ENCODE results near the gene NHLRC3. TPM values are rescaled to one million over a fixed set of nuclear protein-coding genes. Genes with fewer than 3 reads are reported as not detected.

Gene NHLRC3
- polyA plus RNA-seq, 3 donors from 2014 or later: 4.7 to 10.5 (median 9.5) TPM

GRCh38 chr13:39032150-39032549, 6.1 kb upstream of the NHLRC3 start:
- Mint-ChIP-seq H3K9me3 (no peaks in the 10 kb centered on the region), H3K27me3 (ENCODE audit: low read depth in 3 of 3) (peaks cover 0 to 6% (median 0%) of the 10 kb centered on the region in 3 donors), H3K4me1 (peaks cover 43 to 57% of the 10 kb centered on the region in 2 donors), H3K36me3 (peaks cover 5 to 10% (median 5%) of the 10 kb centered on the region in 3 donors), H3K4me3 (no peak overlapping the region), H3K27ac (peak overlapping the region in 1 of 6 donors; percentile 40)
- no peak for DNase-seq

DNA sequence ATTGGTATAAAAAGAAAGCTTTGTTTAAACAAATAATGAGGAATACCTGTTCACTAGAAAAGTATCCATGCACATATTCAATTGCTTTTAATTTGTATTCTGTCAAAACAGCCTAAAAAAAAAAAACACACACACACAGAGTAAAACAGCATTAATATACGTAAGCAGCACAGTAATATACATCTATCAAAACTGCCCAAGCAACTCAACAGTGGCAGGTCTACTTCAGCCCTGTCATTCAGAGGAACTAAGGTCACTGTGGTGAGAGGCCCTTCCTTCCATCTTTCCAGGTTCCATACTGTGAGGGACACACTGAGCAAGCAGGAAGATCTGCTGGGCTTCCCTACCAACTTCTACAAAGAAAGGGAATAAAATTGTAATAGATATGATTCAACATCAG, 4.2 kb upstream of the NHLRC3 start:
- Mint-ChIP-seq H3K4me1 (peaks cover 53 to 69% of the 10 kb centered on the region in 2 donors), H3K4me3 (peak overlapping the region in 3 of 5 donors; percentile 12 to 28 (median 18)), H3K27ac (peak overlapping the region in 1 of 6 donors; percentile 97), H3K36me3 (no peaks in the 10 kb centered on the region), H3K27me3 (ENCODE audit: low read depth in 3 of 3) (peaks cover 4 to 15% (median 11%) of the 10 kb centered on the region in 3 donors), H3K9me3 (no peaks in the 10 kb centered on the region)
- no peak for DNase-seq

DNA sequence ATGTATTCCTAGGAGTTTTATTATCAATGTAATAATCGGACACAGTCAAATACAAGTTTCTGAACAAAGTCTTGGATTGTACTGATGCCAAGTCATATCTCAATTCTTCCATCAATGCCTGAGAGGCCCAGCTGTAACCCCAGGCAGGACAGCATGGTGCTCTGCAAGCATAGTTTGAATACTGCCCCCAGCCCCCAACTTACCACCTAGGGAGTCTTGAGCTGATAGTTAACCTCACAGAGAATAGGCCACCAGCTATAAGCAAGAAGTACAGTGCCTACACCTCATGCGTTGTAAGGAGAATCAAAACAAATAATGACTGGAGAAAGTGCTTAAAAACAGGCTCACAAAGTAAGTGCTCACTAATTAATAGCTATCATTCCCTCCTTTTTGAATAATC, 3.1 kb upstream of the NHLRC3 start:
- H3K36me3 Mint-ChIP-seq: no peaks in the 10 kb centered on the region
- peak overlapping the region; percentile 94 to 99 (median 95) for H3K4me3 Mint-ChIP-seq
- DNase-seq: no peak
- H3K27me3 Mint-ChIP-seq (ENCODE audit: low read depth in 3 of 3): peaks cover 4 to 15% (median 11%) of the 10 kb centered on the region in 3 donors
- peaks cover 61 to 80% of the 10 kb centered on the region in 2 donors for H3K4me1 Mint-ChIP-seq
- H3K27ac Mint-ChIP-seq: peak overlapping the region; percentile 70 to 97 (median 86)
- H3K9me3 Mint-ChIP-seq: no peaks in the 10 kb centered on the region

GRCh38 chr13:39035799-39036198, 2.5 kb upstream of the NHLRC3 start:
- H3K36me3 Mint-ChIP-seq: no peaks in the 10 kb centered on the region
- H3K4me3 Mint-ChIP-seq: peak overlapping the region; percentile 94 to 99 (median 95)
- no peaks in the 10 kb centered on the region for H3K9me3 Mint-ChIP-seq
- peak overlapping the region; percentile 82 to 97 (median 86) for H3K27ac Mint-ChIP-seq
- no peak for DNase-seq
- H3K4me1 Mint-ChIP-seq: peaks cover 64 to 86% of the 10 kb centered on the region in 2 donors
- H3K27me3 Mint-ChIP-seq (ENCODE audit: low read depth in 3 of 3): peaks cover 4 to 15% (median 11%) of the 10 kb centered on the region in 3 donors

DNA sequence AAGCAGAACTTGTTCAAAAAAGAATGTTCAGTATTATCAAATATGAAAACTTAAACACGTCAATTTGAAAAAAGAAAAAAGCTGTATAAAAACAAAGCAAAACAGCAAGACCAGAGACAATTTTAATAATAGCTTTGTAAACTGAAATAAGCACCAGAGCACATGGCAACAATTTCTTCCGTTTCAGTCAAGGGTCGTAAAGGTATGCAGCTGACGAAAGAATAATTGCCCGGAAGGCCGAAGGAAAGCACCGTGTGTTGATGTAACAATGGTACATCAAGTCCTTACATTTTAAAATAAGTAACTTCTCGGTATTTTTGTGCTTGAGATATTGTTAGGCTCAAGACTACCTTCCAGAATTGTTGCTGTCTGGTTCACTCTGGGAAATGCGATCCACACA, 2.0 kb upstream of the NHLRC3 start:
- Mint-ChIP-seq H3K27ac (peak overlapping the region; percentile 82 to 97 (median 86)), H3K27me3 (ENCODE audit: low read depth in 3 of 3) (peaks cover 4 to 15% (median 11%) of the 10 kb centered on the region in 3 donors), H3K36me3 (no peaks in the 10 kb centered on the region), H3K9me3 (no peaks in the 10 kb centered on the region), H3K4me3 (peak overlapping the region; percentile 94 to 99 (median 95)), H3K4me1 (peaks cover 65 to 88% of the 10 kb centered on the region in 2 donors)
- no peak for DNase-seq

GRCh38 chr13:39037410-39037879, 811 bp upstream of the NHLRC3 start:
- no peak for DNase-seq
- H3K4me1 Mint-ChIP-seq: peaks cover 61 to 79% of the 10 kb centered on the region in 2 donors
- H3K4me3 Mint-ChIP-seq: peak overlapping the region; percentile 95 to 99 (median 96)
- H3K27me3 Mint-ChIP-seq (ENCODE audit: low read depth in 3 of 3): peaks cover 4 to 15% (median 11%) of the 10 kb centered on the region in 3 donors
- peaks cover 0 to under 1% (median 0%) of the 10 kb centered on the region in 3 donors for H3K36me3 Mint-ChIP-seq
- H3K27ac Mint-ChIP-seq: peak overlapping the region; percentile 96 to 99 (median 98)
- no peaks in the 10 kb centered on the region for H3K9me3 Mint-ChIP-seq

DNA sequence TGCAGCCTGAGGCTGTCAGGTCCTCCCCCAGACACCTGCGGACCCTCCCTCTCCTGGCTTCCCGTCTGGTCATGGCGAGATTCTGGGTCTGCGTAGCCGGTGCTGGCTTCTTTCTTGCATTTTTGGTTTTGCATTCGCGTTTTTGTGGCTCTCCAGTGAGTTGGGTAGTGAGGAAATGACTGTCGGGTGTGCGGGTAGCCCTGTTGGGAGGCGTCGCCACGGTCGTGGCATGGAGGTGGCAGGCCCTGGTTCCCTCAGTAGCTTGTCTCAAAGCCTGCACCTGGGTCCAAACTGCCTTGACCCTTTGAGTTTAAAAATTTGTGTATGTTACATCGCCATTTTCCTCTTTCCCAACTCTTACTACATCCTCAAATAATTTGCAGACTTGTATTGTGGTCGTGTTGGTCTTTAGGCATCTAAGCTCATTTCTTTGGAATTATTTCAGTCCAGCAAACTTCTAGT, 344 bp downstream of the NHLRC3 start:
- Mint-ChIP-seq H3K27me3 (ENCODE audit: low read depth in 3 of 3) (peaks cover 4 to 15% (median 11%) of the 10 kb centered on the region in 3 donors), H3K4me1 (peaks cover 59 to 72% of the 10 kb centered on the region in 2 donors), H3K36me3 (peaks cover 0 to 4% (median 3%) of the 10 kb centered on the region in 3 donors), H3K27ac (peak overlapping the region; percentile 96 to 99 (median 98)), H3K4me3 (peak overlapping the region; percentile 95 to 99 (median 96)), H3K9me3 (no peaks in the 10 kb centered on the region)
- peak; percentile 73 to 75 (median 74) for DNase-seq

DNA sequence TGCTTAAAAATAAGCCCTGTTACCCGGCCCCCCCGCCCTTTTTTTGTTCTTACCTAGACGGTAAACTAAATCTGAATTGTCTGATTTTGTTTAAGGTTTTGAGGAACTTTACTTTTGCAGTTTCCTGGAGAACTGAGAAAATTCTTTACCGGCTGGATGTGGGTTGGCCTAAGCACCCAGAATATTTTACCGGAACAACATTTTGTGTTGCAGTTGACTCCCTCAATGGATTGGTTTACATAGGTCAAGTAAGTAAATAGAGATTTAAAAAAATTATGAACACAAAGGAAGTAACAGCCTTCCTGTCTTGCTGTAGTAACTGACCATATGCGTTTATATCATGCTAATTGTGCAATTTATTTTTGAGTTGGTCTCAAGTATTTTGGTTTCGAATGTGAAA, 785 bp downstream of the NHLRC3 start:
- no peak for DNase-seq
- peak overlapping the region; percentile 95 to 99 (median 96) for H3K4me3 Mint-ChIP-seq
- peaks cover 4 to 15% (median 11%) of the 10 kb centered on the region in 3 donors for H3K27me3 Mint-ChIP-seq (ENCODE audit: low read depth in 3 of 3)
- H3K9me3 Mint-ChIP-seq: no peaks in the 10 kb centered on the region
- H3K36me3 Mint-ChIP-seq: peaks cover 2 to 7% (median 4%) of the 10 kb centered on the region in 3 donors
- peak overlapping the region; percentile 96 to 99 (median 98) for H3K27ac Mint-ChIP-seq
- H3K4me1 Mint-ChIP-seq: peaks cover 56 to 67% of the 10 kb centered on the region in 2 donors

DNA sequence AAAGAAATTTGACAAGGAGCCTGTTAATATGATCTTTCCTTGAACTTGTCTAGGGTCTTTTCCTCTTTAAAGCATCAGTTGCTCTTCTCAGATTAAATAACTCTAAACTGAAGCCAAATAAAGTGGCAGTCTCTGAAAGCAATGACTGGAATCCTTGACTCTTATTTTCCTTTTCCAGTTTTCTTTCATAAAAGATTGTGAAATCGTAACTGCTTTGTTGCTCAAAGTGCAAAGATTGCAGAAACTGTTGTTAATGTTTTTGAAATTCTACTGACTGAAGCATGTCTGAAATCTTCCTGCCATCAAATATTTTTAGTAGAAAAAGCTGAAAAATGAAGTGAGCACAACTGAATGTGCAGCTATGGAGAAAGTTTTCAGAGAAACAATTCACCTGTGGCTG, 1.9 kb downstream of the NHLRC3 start:
- H3K27me3 Mint-ChIP-seq (ENCODE audit: low read depth in 3 of 3): peaks cover 4 to 15% (median 11%) of the 10 kb centered on the region in 3 donors
- no peaks in the 10 kb centered on the region for H3K9me3 Mint-ChIP-seq
- peak overlapping the region in 2 of 6 donors; percentile 31 to 38 for H3K27ac Mint-ChIP-seq
- DNase-seq: no peak
- H3K4me3 Mint-ChIP-seq: peak overlapping the region in 4 of 5 donors; percentile 14 to 51 (median 30)
- peaks cover 8 to 17% (median 8%) of the 10 kb centered on the region in 3 donors for H3K36me3 Mint-ChIP-seq
- H3K4me1 Mint-ChIP-seq: peaks cover 45 to 56% of the 10 kb centered on the region in 2 donors

- DNase-seq: no peak
- no peaks in the 10 kb centered on the region for H3K27me3 Mint-ChIP-seq (ENCODE audit: low read depth in 3 of 3)
- H3K4me3 Mint-ChIP-seq: no peak overlapping the region
- H3K36me3 Mint-ChIP-seq: peaks cover 8 to 32% (median 17%) of the 10 kb centered on the region in 3 donors
- H3K4me1 Mint-ChIP-seq: peaks cover 10 to 20% of the 10 kb centered on the region in 2 donors
- H3K9me3 Mint-ChIP-seq: no peaks in the 10 kb centered on the region
- H3K27ac Mint-ChIP-seq: no peak overlapping the region
These were observed 6.3 kb downstream of the NHLRC3 start for GRCh38 chr13:39044536-39044935.

DNA sequence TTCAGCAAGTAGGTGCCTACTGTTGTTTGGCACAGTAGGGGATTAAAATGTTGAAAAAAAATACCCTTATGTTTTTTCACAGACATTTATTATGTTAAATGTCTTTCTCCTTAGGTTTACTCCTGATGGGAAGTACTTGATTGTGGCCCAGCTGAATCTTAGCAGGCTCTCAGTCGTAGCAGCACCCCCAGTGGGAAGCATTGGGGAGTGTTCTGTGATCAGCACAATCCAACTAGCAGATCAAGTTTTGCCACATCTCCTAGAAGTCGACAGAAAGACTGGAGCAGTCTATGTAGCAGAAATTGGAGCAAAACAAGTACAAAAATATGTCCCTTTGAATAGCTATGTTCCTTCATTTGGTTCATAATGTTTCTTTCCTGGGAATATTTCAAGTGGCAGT, 9.3 kb downstream of the NHLRC3 start:
- DNase-seq: no peak
- peaks cover 6 to 36% (median 17%) of the 10 kb centered on the region in 3 donors for H3K36me3 Mint-ChIP-seq

DNA sequence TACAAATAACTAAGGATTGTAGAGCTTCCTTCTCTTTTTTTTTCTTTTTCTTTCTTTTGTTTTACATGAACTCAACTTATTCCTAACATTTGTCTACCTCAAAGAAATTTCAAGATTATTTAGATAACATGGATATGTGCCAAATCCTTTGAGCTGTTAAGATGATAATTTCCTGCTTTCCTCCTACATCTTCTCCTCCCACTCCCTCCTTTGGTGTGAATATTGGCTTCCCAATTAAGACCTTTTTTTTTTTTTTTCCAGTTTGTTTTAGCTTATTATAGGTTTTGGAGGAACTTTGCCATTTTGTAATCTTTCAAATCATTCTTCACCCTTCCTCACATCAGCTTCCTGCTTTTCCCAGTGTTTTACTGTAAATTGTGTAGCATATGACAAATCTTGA, 10.6 kb downstream of the NHLRC3 start:
- DNase-seq: no peak
- Mint-ChIP-seq H3K27me3 (ENCODE audit: low read depth in 3 of 3) (no peaks in the 10 kb centered on the region), H3K27ac (peak overlapping the region in 1 of 6 donors; percentile 57), H3K36me3 (peaks cover 8 to 37% (median 17%) of the 10 kb centered on the region in 3 donors), H3K9me3 (no peaks in the 10 kb centered on the region), H3K4me1 (peaks cover 2 to 6% of the 10 kb centered on the region in 2 donors), H3K4me3 (no peak overlapping the region)

More for the DNA sequence above, 9.3 kb downstream of the NHLRC3 start:
- no peak overlapping the region for H3K27ac Mint-ChIP-seq
- no peaks in the 10 kb centered on the region for H3K9me3 Mint-ChIP-seq
- H3K4me3 Mint-ChIP-seq: no peak overlapping the region
- H3K27me3 Mint-ChIP-seq (ENCODE audit: low read depth in 3 of 3): no peaks in the 10 kb centered on the region
- peaks cover 2 to 5% of the 10 kb centered on the region in 2 donors for H3K4me1 Mint-ChIP-seq

DNA sequence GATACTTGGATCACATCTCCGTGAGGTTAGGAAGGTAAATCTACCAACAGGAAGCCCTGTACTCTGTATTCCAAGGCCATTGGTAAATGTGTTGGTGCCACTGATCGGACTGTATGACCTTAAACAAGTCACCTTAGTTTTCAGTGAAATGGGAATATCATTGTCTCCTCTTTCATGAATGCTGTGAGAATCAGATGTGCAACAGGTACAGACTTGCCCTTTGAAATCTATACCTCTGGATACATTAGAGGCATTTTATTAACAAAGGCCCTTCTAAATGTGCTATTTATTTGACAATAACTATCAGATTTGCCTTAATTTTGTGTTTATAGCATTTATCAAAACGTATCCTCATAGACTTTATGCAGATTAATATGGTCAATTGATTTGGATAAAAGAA, 11.0 kb downstream of the NHLRC3 start:
- Mint-ChIP-seq H3K36me3 (peaks cover 8 to 33% (median 12%) of the 10 kb centered on the region in 3 donors), H3K4me3 (no peak overlapping the region), H3K4me1 (peaks cover 5 to 11% of the 10 kb centered on the region in 2 donors), H3K9me3 (no peaks in the 10 kb centered on the region), H3K27ac (peak overlapping the region in 1 of 6 donors; percentile 57), H3K27me3 (ENCODE audit: low read depth in 3 of 3) (no peaks in the 10 kb centered on the region)
- no peak for DNase-seq

- DNase-seq: no peak
- H3K27me3 Mint-ChIP-seq (ENCODE audit: low read depth in 3 of 3): no peaks in the 10 kb centered on the region
- H3K27ac Mint-ChIP-seq: no peak overlapping the region
- peaks cover 6 to 15% of the 10 kb centered on the region in 2 donors for H3K4me1 Mint-ChIP-seq
- H3K4me3 Mint-ChIP-seq: no peak overlapping the region
- H3K9me3 Mint-ChIP-seq: peaks cover 0 to 2% (median 0%) of the 10 kb centered on the region in 6 donors
- H3K36me3 Mint-ChIP-seq: peaks cover 5 to 24% (median 14%) of the 10 kb centered on the region in 3 donors
These were observed 12.9 kb downstream of the NHLRC3 start for GRCh38 chr13:39051157-39051556.
